SK-N-MC (cell line): ENCODE measurements around the gene ANO2.

Experiments
- DNase-seq: peaks from one replicate; pipeline ENCODE4 v3.0.0-alpha.2; 2011; ENCODE audit warnings: low read depth, low spot score
- H3K27ac ChIP-seq: fragments of 200-600 bp; sonication (generic); 2 replicates; pipeline ENCODE4 v1.5.1; 2016; ENCODE audit warnings: mixed run types
- H3K36me3 ChIP-seq: fragments of 200-600 bp; sonication (generic); 2 replicates; pipeline ENCODE4 v1.6.1; 2017; ENCODE audit warnings: antibody characterized with exemption, low read length, mixed read lengths; ENCODE audit not compliant: insufficient read depth
- H3K4me3 ChIP-seq: fragments of 200-600 bp; sonication (generic); 2 replicates; pipeline ENCODE4 v1.5.1; 2016
- H3K9ac ChIP-seq: fragments of 200-600 bp; sonication (generic); 2 replicates; pipeline ENCODE4 v1.8.0; 2017; ENCODE audit warnings: mixed run types, mixed read lengths; ENCODE audit not compliant: insufficient read length
- H3K9me3 ChIP-seq: fragments of 200-600 bp; sonication (generic); 2 replicates; pipeline ENCODE4 v1.6.1; 2017; ENCODE audit warnings: low read depth, mild to moderate bottlenecking, antibody characterized with exemption, low read length, moderate library complexity, mixed read lengths
- EZH2 ChIP-seq: fragments of 200-600 bp; sonication (generic); IDR thresholded peaks from one replicate; pipeline ENCODE4 v1.6.1; 2017; ENCODE audit warnings: antibody characterized with exemption
- FOXP2 ChIP-seq: optimal IDR thresholded peaks from 2 replicates; pipeline ENCODE3; 2011; ENCODE audit warnings: mild to moderate bottlenecking, moderate library complexity; ENCODE audit not compliant: insufficient read depth; ENCODE audit errors: extremely low read length, control extremely low read depth
- POLR2AphosphoS5 ChIP-seq: IDR thresholded peaks from 2 replicates; pipeline ENCODE4 v1.6.1; 2012; ENCODE audit warnings: mild to moderate bottlenecking, low read depth, low read length, borderline replicate concordance

The ANO2 gene

GRCh38 chr12:5908251-5908650 is 36.8 kb downstream of the ANO2 start:
- Histone ChIP-seq H3K4me3 (no peak overlapping the region), H3K36me3 (no peaks in the 10 kb centered on the region)
- TF ChIP-seq POLR2AphosphoS5, result no peak
- TF ChIP-seq EZH2, result no peak
- TF ChIP-seq FOXP2, result no peak

GRCh38 chr12:5907807-5908206 is 37.3 kb downstream of the ANO2 start:
- H3K9ac ChIP-seq, result no peak overlapping the region
- no peak for TF ChIP-seq EZH2
- TF ChIP-seq POLR2AphosphoS5, result no peak
- no peak for TF ChIP-seq FOXP2
- H3K36me3 ChIP-seq, result no peaks in the 10 kb centered on the region
- no peak overlapping the region for H3K27ac ChIP-seq
- no peak overlapping the region for H3K4me3 ChIP-seq
- DNase-seq, result no peak
- H3K9me3 ChIP-seq, result no peaks in the 10 kb centered on the region

More at GRCh38 chr12:5908251-5908650, 36.8 kb downstream of the ANO2 start:
- Histone ChIP-seq H3K9ac (no peak overlapping the region), H3K27ac (no peak overlapping the region), H3K9me3 (no peaks in the 10 kb centered on the region)
- DNase-seq, result no peak

GRCh38 chr12:5905757-5906156 is 39.3 kb downstream of the ANO2 start:
- DNase-seq, result no peak
- no peak for TF ChIP-seq POLR2AphosphoS5
- no peak for TF ChIP-seq EZH2
- TF ChIP-seq FOXP2, result no peak
- Histone ChIP-seq H3K36me3 (no peaks in the 10 kb centered on the region), H3K27ac (no peak overlapping the region), H3K4me3 (no peak overlapping the region), H3K9me3 (no peaks in the 10 kb centered on the region), H3K9ac (no peak overlapping the region)

GRCh38 chr12:5904969-5905368 is 40.1 kb downstream of the ANO2 start:
- Histone ChIP-seq H3K27ac (no peak overlapping the region), H3K9ac (no peak overlapping the region), H3K36me3 (no peaks in the 10 kb centered on the region), H3K4me3 (no peak overlapping the region), H3K9me3 (no peaks in the 10 kb centered on the region)
- no peak for TF ChIP-seq FOXP2
- TF ChIP-seq POLR2AphosphoS5, result no peak
- TF ChIP-seq EZH2, result no peak
- DNase-seq, result no peak

GRCh38 chr12:5904441-5904840 is 40.6 kb downstream of the ANO2 start:
- no peak for TF ChIP-seq POLR2AphosphoS5
- no peak for TF ChIP-seq EZH2
- TF ChIP-seq FOXP2, result no peak

GRCh38 chr12:5902736-5903135 is 42.3 kb downstream of the ANO2 start:
- DNase-seq, result no peak
- no peaks in the 10 kb centered on the region for H3K9me3 ChIP-seq
- H3K9ac ChIP-seq, result no peak overlapping the region
- H3K27ac ChIP-seq, result no peak overlapping the region
- H3K4me3 ChIP-seq, result no peak overlapping the region
- TF ChIP-seq FOXP2 (no peak), POLR2AphosphoS5 (no peak), EZH2 (no peak)
- H3K36me3 ChIP-seq, result no peaks in the 10 kb centered on the region

More at GRCh38 chr12:5904441-5904840, 40.6 kb downstream of the ANO2 start:
- DNase-seq, result no peak
- no peak overlapping the region for H3K27ac ChIP-seq
- H3K9ac ChIP-seq, result no peak overlapping the region
- H3K9me3 ChIP-seq, result no peaks in the 10 kb centered on the region
- no peak overlapping the region for H3K4me3 ChIP-seq
- H3K36me3 ChIP-seq, result no peaks in the 10 kb centered on the region

- H3K36me3 ChIP-seq, result no peaks in the 10 kb centered on the region
- no peak overlapping the region for H3K9ac ChIP-seq
- H3K9me3 ChIP-seq, result no peaks in the 10 kb centered on the region
- no peak for DNase-seq
- no peak for TF ChIP-seq EZH2
- TF ChIP-seq FOXP2, result no peak
- no peak for TF ChIP-seq POLR2AphosphoS5
- no peak overlapping the region for H3K4me3 ChIP-seq
- no peak overlapping the region for H3K27ac ChIP-seq
Observed at GRCh38 chr12:5901416-5901815, 43.6 kb downstream of the ANO2 start.

GRCh38 chr12:5900533-5901205 is 44.4 kb downstream of the ANO2 start:
- H3K36me3 ChIP-seq, result no peaks in the 10 kb centered on the region
- no peak for TF ChIP-seq EZH2
- TF ChIP-seq FOXP2, result no peak
- no peak for TF ChIP-seq POLR2AphosphoS5
- no peak overlapping the region for H3K4me3 ChIP-seq
- H3K9ac ChIP-seq, result no peak overlapping the region
- no peak for DNase-seq
- H3K27ac ChIP-seq, result no peak overlapping the region
- H3K9me3 ChIP-seq, result no peaks in the 10 kb centered on the region

- DNase-seq, result no peak
- Histone ChIP-seq H3K27ac (no peak overlapping the region), H3K9ac (no peak overlapping the region), H3K36me3 (no peaks in the 10 kb centered on the region), H3K9me3 (no peaks in the 10 kb centered on the region), H3K4me3 (no peak overlapping the region)
- TF ChIP-seq EZH2, result no peak
- no peak for TF ChIP-seq FOXP2
- TF ChIP-seq POLR2AphosphoS5, result no peak
Observed at GRCh38 chr12:5900076-5900475, 45.0 kb downstream of the ANO2 start.
